ENCODE results near the gene FMN1.

DNA sequence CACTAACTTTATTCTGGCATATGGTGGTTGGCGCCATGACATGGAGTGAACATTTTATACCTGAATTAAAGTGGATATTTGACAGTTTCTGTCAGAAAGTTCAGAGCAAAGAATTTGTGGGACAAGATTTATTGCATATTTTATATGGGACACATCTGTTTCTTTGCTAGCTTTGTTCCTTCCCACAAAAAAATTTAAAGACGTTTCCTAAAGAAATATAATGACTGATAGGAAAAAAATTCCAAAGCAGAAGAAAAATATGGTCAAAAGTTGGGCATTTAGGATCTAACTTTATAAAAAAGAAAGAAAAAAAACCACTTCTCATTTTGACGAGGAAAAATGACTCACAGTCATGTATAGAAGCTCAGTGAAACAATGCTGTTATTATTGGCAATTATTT, 375.1 kb downstream of the FMN1 start:
- TF ChIP-seq, protein P1, sequence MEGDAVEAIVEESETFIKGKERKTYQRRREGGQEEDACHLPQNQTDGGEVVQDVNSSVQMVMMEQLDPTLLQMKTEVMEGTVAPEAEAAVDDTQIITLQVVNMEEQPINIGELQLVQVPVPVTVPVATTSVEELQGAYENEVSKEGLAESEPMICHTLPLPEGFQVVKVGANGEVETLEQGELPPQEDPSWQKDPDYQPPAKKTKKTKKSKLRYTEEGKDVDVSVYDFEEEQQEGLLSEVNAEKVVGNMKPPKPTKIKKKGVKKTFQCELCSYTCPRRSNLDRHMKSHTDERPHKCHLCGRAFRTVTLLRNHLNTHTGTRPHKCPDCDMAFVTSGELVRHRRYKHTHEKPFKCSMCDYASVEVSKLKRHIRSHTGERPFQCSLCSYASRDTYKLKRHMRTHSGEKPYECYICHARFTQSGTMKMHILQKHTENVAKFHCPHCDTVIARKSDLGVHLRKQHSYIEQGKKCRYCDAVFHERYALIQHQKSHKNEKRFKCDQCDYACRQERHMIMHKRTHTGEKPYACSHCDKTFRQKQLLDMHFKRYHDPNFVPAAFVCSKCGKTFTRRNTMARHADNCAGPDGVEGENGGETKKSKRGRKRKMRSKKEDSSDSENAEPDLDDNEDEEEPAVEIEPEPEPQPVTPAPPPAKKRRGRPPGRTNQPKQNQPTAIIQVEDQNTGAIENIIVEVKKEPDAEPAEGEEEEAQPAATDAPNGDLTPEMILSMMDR (IDR thresholded peaks at IDR 0.05): no peak
- TF ChIP-seq SIN3A (IDR thresholded peaks at IDR 0.05; ENCODE audit: borderline replicate concordance, insufficient read depth, low read depth, low read length): no peak
- no peak for TF ChIP-seq POLR2AphosphoS5 (IDR thresholded peaks at IDR 0.05; ENCODE audit: low read depth, low read length)
- TF ChIP-seq, protein P2, sequence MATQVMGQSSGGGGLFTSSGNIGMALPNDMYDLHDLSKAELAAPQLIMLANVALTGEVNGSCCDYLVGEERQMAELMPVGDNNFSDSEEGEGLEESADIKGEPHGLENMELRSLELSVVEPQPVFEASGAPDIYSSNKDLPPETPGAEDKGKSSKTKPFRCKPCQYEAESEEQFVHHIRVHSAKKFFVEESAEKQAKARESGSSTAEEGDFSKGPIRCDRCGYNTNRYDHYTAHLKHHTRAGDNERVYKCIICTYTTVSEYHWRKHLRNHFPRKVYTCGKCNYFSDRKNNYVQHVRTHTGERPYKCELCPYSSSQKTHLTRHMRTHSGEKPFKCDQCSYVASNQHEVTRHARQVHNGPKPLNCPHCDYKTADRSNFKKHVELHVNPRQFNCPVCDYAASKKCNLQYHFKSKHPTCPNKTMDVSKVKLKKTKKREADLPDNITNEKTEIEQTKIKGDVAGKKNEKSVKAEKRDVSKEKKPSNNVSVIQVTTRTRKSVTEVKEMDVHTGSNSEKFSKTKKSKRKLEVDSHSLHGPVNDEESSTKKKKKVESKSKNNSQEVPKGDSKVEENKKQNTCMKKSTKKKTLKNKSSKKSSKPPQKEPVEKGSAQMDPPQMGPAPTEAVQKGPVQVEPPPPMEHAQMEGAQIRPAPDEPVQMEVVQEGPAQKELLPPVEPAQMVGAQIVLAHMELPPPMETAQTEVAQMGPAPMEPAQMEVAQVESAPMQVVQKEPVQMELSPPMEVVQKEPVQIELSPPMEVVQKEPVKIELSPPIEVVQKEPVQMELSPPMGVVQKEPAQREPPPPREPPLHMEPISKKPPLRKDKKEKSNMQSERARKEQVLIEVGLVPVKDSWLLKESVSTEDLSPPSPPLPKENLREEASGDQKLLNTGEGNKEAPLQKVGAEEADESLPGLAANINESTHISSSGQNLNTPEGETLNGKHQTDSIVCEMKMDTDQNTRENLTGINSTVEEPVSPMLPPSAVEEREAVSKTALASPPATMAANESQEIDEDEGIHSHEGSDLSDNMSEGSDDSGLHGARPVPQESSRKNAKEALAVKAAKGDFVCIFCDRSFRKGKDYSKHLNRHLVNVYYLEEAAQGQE (IDR thresholded peaks at IDR 0.05; ENCODE audit: insufficient read depth in 1 of 2, low read depth in 2 of 2, low read length in 1 of 2): no peak
